HEK293 (cell line): ENCODE data around the gene MPHOSPH6.

Experiments
- OVOL3 ChIP-seq: fragments of 450-650 bp; formaldehyde crosslinking; IDR thresholded peaks from 2 replicates; pipeline ENCODE4 v1.5.1; 2016; ENCODE audit warnings: missing biosample characterization, missing genetic modification characterization
- ZBTB11 ChIP-seq: fragments of 450-650 bp; formaldehyde crosslinking; conservative IDR thresholded peaks from 2 replicates; pipeline ENCODE4 v1.5.1; 2016; ENCODE audit warnings: low read depth, missing biosample characterization, missing genetic modification characterization
- ZNF248 ChIP-seq: fragments of 450-650 bp; formaldehyde crosslinking; IDR thresholded peaks from 2 replicates; pipeline ENCODE4 v1.5.1; 2017; ENCODE audit warnings: missing biosample characterization, missing genetic modification characterization

GRCh38 chr16:82169861-82170845, at the start of gene MPHOSPH6:
- TF ChIP-seq ZNF248 (tag by site-specific recombination), result no peak
- no peak for TF ChIP-seq OVOL3 (tag by site-specific recombination)
- TF ChIP-seq ZBTB11 (tag by site-specific recombination), result 0 out of 2 replicates have a peak, but pooled peaks have one; percentile 17
